ENCODE measurements around the gene GOLGA8B.
"Not testable (repeated sequence)": the region's sequence is repeated elsewhere in the genome, so short reads cannot be mapped to it uniquely, and the experiment has no call there.

The GOLGA8B gene, protein sequence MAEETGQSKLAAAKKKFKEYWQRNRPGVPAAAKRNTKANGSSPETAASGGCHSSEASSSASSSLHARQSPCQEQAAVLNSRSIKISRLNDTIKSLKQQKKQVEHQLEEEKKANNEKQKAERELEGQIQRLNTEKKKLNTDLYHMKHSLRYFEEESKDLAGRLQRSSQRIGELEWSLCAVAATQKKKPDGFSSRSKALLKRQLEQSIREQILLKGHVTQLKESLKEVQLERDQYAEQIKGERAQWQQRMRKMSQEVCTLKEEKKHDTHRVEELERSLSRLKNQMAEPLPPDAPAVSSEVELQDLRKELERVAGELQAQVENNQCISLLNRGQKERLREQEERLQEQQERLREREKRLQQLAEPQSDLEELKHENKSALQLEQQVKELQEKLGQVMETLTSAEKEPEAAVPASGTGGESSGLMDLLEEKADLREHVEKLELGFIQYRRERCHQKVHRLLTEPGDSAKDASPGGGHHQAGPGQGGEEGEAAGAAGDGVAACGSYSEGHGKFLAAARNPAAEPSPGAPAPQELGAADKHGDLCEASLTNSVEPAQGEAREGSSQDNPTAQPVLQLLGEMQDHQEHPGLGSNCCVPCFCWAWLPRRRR

DNA sequence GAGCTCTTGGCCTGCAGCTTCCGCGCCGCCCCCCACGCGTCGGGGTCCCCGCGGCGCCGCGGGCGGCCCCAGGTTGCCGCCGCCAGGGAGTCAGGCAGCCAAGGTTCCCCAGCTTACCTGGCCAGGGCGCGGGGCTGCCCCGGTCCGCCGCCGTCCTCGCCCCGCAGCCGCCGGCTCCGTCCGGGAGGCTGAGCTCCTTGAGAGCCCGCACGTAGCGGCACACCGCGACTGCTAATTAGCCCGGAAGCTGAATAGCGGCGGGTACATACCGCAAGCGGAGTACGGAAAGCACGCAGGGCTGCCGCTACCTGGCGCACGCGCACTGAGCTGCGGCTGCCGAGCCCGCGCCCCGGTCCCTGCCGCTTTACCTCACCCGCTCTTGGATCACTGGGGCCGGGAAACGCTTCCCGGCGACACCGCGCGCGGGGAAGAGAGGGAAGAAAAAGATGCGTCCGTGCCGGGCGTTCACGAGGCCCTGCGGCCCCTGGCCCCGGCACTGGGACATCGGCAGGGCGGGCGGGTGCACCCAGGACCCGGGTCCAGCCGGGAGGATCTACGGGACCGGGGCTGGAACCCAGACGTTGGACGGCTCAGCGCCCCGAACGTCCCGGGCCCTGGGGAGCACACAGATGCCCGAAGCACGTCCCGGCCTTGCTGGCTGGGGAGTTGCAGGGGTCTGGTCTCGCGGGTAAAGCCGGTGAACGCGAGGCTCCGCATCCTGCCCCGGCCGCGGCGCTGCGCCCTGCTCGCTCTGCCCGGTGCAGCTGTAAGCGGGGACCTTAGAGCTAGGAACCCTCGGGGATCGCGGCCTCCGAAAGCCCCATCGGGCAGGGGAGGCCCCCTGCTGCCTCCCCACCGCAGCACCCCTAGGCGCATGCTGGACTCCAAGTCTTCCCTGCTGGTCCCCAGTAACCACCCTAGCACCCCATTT is at the start of gene GOLGA8B:
Gene GOLGA8B, minus strand, starts transcription at position 253 of the 931 bp plus-strand sequence. CDS start 47,739 bp downstream, outside the sequence.
- FAIRE-seq, result no peak

DNA sequence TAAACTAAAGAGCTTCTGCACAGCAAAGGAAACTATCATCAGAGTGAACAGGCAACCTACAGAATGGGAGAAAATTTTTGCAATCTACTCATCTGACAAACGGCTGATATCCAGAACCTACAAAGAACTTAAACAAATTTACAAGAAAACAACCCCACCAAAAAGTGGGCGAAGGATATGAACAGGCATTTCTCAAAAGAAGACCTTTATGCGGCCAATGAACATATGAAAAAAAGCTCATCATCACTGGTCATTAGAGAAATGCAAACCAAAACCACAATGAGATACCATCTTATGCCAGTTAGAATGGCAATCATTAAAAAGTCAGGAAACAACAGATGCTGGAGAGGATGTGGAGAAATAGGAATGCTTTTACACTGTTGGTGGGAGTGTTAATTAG is 49.7 kb upstream of the GOLGA8B start:
- not testable (repeated sequence) for FAIRE-seq

DNA sequence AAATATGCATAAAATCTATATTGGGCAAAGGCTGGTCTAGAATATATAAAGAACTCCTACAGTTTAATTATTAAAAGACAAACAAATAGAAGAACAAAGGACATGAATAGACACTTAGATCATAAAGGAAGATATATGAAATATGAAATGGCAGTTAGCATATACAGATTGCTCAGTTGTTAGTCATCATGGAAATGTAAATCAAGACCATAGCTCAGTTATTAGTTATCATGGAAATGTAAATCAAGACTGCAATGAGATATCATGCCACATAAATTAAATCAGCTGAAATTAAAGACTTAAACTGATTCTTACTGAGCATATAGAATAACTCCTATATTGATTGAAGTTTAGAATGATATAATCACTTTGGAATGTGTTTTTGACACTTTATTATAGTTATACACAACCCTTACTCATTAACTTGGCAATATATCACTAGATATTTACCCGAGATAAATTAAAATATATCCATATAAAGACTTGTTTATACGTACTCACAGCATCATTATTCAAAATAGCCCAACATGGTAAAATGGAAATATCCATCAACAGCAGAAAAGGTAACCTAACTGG is 45.2 kb upstream of the GOLGA8B start:
- no peak for FAIRE-seq

DNA sequence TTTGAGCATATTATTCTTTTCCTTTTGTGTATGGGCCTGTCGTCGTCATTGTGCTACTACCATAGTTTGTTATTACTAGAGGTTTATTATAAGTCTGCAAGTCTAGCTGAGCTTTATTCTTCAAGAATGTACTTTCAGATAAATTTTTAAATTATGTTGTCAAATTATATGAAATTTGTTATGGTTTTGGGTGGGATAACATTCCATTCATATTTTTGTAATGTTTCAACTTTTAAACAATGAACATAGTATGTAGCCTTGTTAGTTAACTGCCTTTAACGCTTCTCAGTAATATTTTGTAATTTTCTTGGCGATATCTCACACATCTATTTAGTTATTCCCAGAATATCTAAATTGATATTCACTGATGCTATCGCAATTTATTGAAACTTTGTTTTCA is 41.6 kb upstream of the GOLGA8B start:
- FAIRE-seq, result no peak

DNA sequence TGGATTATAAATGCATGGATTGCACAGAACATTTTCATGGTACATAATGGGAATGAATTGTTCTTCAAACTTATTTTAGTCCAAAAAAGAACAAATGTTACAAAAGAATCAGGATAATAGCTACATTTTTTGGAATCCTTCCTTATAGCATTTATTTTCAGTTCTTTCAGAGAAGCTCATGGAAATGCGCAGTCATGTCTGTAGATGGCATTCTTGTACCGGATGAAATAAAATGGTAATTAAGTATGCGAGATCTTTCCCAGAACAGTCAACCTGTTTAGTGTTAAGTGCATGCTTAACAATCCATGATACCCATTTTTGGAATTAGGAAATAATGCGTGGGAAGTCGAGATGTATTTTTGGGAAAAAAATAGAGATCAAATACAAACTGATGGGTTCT is 38.2 kb upstream of the GOLGA8B start:
- FAIRE-seq, result peak; percentile 80

DNA sequence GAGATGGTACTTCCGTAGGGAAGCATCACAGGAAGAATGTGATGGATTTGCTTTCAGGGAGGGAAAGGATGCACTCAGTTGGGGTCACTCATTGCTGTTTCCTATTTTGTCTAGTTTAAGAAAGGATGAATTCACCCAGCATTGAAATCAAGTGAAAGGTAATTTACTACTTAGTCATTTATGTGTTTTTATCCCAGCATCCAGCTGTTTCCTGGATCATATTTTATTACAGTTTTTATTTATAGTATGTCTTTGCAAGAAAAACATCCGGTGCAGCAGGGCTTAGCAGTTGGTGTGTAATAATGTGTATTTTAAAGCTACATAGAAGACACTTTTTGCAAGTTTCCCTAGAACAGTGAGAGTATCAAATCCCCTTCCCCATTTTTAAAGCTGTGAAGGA is 37.4 kb upstream of the GOLGA8B start:
- FAIRE-seq, result no peak

DNA sequence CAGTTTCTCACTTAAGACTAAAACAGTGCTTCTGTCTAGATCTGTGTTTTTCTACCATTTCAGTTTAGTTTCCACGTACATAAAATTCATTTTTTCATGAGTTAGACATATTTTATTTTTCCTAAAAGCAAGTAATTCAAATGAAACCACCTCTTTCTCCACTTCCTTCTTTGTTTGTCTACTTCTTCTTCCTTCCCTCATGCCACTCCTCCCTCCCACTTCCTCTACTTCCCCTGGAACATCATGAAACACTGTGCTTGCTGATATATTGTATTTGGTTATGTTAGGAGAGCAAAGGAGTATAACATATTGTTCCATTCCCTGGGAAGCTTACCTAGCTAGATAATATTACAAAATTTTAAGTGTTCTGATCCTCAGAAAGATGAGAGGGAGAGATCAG is 36.7 kb upstream of the GOLGA8B start:
- FAIRE-seq, result no peak

DNA sequence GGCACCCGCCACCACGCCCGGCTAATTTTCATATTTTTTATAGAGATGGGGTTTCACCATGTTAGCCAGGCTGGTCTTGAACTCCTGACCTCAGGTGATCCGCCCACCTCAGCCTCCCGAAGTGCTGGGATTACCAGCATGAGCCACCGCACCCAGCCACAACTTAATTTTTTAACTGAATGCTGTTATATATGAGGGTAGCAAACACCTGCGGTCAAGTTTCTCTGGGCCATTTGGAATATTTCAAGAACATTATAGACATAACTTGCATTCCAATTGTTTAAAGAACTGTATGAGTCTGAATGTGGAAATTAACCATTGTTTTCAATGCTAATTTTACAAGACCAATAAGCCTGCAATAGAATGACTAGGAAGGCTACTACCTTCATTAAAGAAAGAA is 35.7 kb upstream of the GOLGA8B start:
- FAIRE-seq, result no peak

DNA sequence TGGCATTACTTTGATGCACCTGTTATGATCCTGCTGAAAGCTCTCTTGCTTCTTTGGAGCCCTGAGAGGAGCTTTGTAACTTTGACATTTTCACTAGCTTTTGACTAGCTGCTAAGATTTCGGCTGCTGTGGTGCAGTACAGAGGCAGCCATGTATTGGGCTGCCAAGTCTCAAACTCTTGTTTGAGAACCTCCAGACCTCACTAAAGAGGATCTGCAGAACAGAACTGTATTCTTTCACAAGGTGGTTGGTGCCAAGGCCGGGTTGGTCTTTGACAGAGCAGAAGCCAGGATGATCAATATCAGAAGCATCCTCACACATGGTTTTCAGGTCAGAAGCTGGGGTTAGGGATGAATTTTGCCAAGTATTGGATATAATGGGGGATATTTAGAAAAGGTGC is 34.6 kb upstream of the GOLGA8B start:
- FAIRE-seq, result no peak

DNA sequence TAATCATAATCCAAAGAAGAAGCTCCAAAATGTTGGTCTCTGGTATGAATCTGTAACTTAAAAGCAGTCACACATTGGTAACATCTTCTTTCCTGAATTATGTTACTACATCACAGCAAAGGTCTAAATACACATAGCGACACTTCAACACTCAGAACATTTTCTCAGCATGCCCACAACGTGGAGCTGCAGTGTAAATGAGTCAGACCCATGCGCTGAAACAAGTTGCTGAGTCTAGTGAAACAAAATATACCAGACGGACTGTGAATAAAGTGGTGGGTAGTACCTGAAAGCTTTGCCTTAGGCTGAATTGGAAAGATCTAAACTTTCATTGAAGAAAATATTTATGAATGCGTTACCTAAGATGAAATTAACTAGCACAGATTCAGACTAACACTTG is 33.2 kb upstream of the GOLGA8B start:
- no peak for FAIRE-seq

DNA sequence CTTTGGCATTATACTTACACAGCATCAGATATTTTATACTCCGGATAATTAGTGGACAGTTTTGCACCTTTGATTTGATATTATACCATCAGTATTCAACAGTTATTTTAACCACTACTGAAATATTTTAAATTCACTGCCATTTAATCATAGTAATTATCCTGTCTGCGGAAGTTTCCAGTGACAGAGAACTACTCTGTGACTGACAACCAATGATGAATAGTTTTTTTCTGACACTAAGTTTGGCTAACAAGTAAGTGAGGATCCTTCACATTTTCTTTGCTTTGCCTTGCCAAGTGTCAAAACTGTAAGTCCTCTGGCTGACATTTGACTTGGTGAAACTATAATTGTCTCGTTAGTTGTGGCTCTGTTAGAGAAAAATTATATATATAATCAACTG is 30.5 kb upstream of the GOLGA8B start:
- no peak for FAIRE-seq

DNA sequence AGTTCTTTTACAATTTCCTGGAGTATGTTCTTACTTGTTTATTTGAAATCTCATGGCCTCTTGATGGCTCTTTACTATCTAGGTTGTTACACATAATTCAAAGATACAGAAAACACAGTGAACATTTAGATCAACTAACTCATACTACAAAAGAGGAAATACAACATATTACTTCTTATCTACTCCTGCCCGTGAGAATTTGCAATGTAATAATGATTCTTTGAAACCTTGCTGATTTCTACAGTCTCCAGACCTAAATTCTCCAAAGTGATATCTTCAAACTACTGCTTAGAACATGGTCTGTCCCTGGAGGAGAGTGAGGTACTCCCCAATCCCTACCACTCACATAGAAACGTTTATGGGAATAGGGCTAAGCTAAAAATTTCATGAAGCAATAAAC is 29.9 kb upstream of the GOLGA8B start:
- FAIRE-seq, result no peak

DNA sequence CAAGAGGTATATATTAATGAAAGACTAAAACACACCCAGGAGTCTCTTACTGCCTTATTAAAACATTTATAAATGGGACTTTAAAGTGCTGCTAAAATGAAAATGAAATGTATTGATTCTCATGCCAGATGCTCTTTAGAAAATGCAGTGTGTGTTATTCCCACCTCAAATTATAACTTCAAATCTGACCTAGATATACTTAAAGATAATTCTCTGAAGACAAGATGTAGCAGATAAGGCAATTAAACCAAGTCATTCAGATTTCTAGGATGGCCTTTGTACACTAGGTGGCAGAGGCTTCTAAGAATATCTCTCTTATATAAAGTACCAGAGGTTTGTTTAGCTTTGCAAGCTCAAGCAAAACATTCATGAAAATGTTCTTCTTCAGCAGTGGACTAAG is 26.9 kb upstream of the GOLGA8B start:
- peak; percentile 35 for FAIRE-seq

DNA sequence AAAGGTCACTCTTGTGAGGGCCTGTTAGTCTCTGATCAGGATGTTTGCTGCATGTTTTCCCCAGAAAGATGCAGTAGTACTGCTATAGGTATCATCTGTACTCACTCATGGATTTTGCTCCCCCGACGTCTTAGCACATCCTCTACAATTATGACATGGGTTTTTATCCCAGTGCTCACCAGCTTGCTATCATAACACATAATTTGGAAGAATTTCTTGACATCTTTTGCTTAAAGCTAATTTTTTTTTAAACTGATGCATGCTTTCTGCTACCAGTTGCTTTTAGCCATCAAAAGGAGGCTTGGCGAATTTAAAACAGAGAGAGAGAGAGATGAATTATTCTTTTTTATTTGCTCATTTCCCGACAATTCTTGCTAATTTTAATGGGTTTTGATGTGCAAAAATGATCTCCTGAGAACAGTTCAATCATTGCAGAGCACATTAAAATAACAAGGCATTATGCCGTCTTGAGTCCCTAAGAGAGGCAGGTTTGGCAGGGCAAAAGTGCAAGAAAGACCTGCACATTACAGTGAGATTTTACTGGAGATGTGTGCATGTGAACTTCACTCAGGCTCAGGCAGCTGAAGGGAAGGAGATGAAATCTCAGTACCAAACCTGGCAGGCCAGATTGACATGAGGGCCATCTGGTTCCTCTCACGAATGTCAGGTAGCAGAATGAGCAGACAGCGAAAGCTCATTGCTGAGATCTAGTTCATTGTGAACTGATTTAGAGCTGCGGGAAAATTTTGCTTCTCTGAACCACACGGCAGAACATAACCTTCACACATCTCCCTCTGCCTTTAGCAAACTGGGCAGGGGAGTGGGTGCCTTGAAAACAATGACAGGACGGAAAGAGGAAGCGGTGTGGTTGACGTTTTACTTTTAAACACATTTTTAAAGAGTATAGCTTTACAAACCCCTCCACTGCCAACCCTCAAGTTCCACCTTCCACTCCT is 25.9 kb upstream of the GOLGA8B start:
- FAIRE-seq, result no peak

DNA sequence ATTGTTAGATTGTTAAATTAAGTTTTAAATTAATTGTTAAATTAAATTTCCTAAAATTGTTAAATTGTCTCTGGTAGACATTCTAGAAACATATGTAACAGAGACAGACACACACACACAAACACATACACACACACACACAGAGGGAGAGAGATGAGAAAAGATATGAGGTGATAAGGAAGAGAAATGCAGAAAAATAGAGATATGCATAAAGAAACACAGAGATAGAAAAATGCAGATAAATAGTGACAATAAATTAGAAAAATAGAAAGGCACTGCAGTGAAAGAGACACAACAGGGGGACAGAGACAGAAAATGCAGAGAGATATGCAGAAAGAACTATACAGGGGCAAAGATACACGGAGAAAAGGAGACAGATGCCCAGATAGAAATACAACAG is 25.1 kb upstream of the GOLGA8B start:
- no peak for FAIRE-seq

DNA sequence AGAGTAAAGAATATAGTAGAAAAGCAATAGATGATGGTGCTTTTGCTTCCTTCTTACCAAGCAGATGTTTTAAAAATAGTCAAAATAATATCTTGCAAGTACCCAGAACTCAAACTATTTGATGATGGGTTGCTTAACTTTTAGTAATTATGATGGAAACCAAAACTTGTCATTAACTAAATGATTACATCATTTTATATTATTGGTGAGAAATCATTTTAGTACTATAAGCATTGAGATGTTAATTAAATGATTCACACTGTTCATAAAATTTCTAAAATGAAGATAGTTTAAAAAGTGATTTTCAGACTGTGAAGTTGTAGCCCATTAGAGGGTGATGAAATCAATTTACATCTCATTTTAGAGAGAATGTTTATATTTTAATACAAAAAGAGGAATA is 24.4 kb upstream of the GOLGA8B start:
- peak; percentile 64 for FAIRE-seq

DNA sequence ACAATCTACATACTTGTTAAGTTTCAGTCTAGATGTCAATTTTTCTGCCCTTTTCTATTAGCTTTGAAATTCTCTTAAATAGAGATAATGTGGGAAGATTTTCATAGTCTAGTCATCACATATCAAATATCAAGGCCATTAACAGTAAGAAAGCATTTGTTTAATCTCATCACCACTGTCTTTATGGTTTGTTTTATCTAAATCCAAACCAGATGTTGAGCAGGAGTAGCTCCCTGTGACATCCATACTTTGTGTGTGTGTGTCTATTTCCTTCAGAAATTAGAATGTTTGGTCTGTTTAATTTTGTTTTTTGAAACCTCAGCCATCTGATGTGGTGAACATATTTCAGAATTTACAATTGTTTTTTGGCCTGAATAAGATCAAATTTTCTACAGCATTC is 23.1 kb upstream of the GOLGA8B start:
- FAIRE-seq, result peak; percentile 94

DNA sequence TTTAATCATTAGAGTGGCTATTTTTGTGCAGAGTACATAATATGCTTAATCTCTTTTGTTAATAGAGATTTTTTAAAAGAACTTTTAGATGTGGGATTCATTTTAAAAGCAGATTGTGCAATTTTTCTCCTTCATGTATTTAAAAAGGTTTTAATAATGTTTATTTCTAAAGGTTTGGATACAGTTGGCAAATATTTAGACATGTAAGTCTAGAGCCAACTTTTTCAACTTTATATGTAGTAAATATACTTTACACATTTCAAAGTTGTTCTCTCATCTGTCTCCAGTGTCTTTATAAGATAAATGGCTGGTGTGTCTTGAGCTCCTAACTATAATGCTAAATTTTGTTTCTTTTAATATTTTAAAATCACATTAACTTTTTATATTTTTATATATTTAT is 22.7 kb upstream of the GOLGA8B start:
- no peak for FAIRE-seq

DNA sequence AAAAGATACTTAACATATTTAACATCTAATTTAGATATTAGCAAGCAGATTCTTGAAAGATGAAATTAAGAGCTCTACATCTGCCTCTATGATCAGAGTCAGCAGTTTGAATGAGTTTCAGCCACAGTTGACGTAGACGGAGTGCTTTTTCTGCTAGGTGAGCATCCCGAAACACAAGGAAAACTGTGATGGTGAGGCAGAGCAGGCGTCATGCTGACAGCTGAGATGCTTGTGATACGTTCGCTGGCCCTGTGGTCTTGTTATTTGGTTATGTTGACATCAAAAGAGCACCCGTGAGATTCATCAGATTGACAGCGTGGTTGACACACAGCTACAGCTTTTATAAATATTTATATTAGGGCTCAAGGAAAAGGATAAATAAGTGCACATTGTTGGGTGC is 19.6 kb upstream of the GOLGA8B start:
- FAIRE-seq, result no peak

DNA sequence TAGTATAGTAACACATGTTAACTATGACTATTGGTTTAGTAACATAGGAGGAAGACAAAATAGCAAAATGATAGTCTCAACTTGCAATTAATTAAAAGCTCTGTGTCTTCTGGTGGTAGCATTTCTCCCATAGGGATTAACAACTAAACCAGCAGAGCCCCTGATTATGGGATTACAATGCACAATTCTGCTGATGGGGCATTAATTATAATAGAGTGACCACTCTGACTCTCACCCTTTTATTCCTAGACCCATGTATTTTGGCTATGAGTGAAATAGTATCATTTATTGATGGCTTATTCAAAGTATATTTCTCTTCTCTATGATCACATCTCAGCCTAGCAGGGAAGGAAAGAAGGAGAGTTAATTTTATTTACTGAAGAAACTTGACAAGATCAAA is 17.5 kb upstream of the GOLGA8B start:
- no peak for FAIRE-seq

DNA sequence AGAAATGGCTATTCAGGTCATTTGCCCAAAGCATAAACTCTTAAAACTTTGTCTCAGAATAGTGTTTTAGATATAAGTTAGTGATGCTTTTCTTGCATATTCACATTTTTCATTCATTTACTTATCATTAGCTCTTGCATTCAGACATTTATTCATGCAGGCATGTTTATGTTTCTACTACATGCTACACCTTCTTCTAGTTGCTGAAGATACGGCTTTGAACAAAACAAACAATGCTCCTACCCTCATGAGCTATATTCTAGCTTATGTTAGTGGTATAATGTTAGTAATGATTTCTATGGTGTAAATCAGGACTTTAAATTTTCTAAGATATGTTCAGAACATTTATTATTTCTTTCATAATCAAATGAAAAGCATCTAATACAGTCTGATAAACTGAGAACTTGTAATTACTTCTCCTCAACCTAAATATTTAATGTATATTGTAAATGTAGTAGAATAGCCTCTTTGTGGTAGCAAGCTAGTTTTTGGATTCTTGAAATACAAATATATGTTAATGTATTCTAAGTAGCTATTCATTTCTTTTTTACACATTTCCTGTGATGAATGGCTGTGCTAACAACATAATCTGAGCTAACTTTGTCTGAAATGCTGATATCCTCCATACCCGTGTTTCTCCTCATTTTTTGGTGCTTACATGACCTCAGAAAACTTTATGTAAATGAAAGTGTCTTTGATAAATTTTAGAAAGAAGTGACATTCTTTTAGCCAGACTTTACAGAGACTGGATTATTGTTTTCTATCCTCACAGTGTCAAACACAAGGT is 15.5 kb upstream of the GOLGA8B start:
- FAIRE-seq, result no peak

All from endometrium (tissue), 2 donors.